DND-41 (cell line): Measurements from ENCODE around the gene KRTAP5-4.

Source experiments
- ATAC-seq: fragments of 200-7000 bp; cut with Tn5 transposase; 3 replicates; pipeline ENCODE4 v1.9.1; 2021; ENCODE audit warnings: low read depth; ENCODE audit not compliant: insufficient read depth
- DNase-seq: peaks from one replicate; pipeline ENCODE4 v3.0.0-alpha.2; 2020
- H2AFZ ChIP-seq: 2 replicates; pipeline ENCODE4 v1.6.0; 2012; ENCODE audit warnings: low read depth, low read length
- H3K27ac ChIP-seq: 2 replicates; pipeline ENCODE4 v1.5.1; 2012; ENCODE audit warnings: low read length, inconsistent platforms
- H3K27me3 ChIP-seq: fragments of 200-600 bp; sonication (generic); 2 replicates; pipeline ENCODE4 v1.6.0; 2012; ENCODE audit warnings: low read length, mild to moderate bottlenecking, inconsistent platforms; ENCODE audit not compliant: insufficient read depth, poor library complexity
- H3K36me3 ChIP-seq: 2 replicates; pipeline ENCODE4 v1.5.1; 2012; ENCODE audit warnings: low read length, inconsistent platforms; ENCODE audit not compliant: insufficient read depth
- H3K4me1 ChIP-seq: 2 replicates; pipeline ENCODE4 v1.5.1; 2012; ENCODE audit warnings: mild to moderate bottlenecking, low read length; ENCODE audit not compliant: insufficient read depth
- H3K4me2 ChIP-seq: 2 replicates; pipeline ENCODE4 v1.6.0; 2012; ENCODE audit warnings: mild to moderate bottlenecking, moderate library complexity, low read length, inconsistent platforms; ENCODE audit not compliant: insufficient read depth
- H3K4me3 ChIP-seq, 2 experiments: fragments of 200-600 bp in 1 of 2; shearing (Covaris generic) in 1 of 2; 2 replicates each; pipeline ENCODE4 v1.5.1; 2012 to 2016; ENCODE audit warnings: inconsistent platforms in 2 of 2, low read length in 2 of 2, mild to moderate bottlenecking in 2 of 2, low read depth in 1 of 2, moderate library complexity in 1 of 2
- H3K79me2 ChIP-seq: 2 replicates; pipeline ENCODE4 v1.6.0; 2012; ENCODE audit warnings: low read length, inconsistent platforms; ENCODE audit not compliant: insufficient read depth
- H3K9ac ChIP-seq: 2 replicates; pipeline ENCODE4 v1.6.0; 2012; ENCODE audit warnings: low read depth, mild to moderate bottlenecking, inconsistent platforms, low read length, moderate library complexity
- H3K9me3 ChIP-seq: 2 replicates; pipeline ENCODE4 v1.5.1; 2012; ENCODE audit warnings: low read length, moderate library complexity, mild to moderate bottlenecking, inconsistent platforms; ENCODE audit not compliant: insufficient read depth, severe bottlenecking
- H4K20me1 ChIP-seq: 2 replicates; pipeline ENCODE4 v1.6.0; 2012; ENCODE audit warnings: low read length; ENCODE audit not compliant: insufficient read depth
- EZH2 ChIP-seq: IDR thresholded peaks from 3 replicates; pipeline ENCODE4 v1.6.1; 2012; ENCODE audit warnings: borderline replicate concordance, low read depth, mild to moderate bottlenecking, moderate library complexity, low read length, inconsistent platforms; ENCODE audit not compliant: severe bottlenecking
- TF ChIP-seq, protein P1 (sequence below): IDR thresholded peaks from 2 replicates; pipeline ENCODE4 v1.5.1; 2012; ENCODE audit warnings: borderline replicate concordance, low read length, moderate library complexity, mild to moderate bottlenecking; ENCODE audit not compliant: poor library complexity, severe bottlenecking; ENCODE audit errors: extremely low read depth

KRTAP5-4 gene

DNA sequence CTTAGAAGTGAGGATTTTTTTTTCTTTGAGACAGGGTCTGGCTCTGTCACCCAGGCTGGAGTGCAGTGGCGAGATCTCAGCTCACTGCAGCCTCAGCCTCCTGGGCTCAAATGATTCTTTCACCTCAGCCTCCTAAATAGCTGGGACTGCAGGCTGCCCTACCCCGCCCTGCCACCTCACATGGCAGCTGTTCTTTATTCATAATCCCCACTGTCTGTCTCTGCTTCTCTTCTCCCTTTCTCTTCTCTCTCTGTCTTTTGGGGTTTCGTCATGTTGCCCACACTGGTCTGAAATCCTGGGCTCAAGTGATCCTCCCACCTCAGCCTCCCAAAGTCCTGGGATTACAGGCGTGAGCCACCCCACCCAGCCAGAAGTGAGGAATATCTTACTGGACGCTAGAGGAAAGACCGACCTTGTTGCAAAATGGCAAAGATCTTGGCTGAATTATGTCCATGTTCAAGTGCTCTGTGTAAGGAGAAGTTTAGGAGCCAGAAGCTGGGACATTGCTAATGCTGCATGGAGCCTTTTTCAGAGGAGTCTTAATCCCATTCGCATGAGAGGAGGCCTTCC lies 29.6 kb upstream of the KRTAP5-4 start:
- H3K9ac ChIP-seq, result no peak overlapping the region
- H3K9me3 ChIP-seq, result no peaks in the 10 kb centered on the region
- ATAC-seq, result no peak
- H3K27me3 ChIP-seq, result no peaks in the 10 kb centered on the region
- H4K20me1 ChIP-seq, result 0 out of 2 replicates have a peak, but pooled peaks cover 7% of the 10 kb centered on the region
- no peak overlapping the region for H3K4me2 ChIP-seq
- TF ChIP-seq EZH2, result no peak
- TF ChIP-seq, protein P1, sequence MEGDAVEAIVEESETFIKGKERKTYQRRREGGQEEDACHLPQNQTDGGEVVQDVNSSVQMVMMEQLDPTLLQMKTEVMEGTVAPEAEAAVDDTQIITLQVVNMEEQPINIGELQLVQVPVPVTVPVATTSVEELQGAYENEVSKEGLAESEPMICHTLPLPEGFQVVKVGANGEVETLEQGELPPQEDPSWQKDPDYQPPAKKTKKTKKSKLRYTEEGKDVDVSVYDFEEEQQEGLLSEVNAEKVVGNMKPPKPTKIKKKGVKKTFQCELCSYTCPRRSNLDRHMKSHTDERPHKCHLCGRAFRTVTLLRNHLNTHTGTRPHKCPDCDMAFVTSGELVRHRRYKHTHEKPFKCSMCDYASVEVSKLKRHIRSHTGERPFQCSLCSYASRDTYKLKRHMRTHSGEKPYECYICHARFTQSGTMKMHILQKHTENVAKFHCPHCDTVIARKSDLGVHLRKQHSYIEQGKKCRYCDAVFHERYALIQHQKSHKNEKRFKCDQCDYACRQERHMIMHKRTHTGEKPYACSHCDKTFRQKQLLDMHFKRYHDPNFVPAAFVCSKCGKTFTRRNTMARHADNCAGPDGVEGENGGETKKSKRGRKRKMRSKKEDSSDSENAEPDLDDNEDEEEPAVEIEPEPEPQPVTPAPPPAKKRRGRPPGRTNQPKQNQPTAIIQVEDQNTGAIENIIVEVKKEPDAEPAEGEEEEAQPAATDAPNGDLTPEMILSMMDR, result no peak
- DNase-seq, result no peak
- H2AFZ ChIP-seq, result no peak overlapping the region
- H3K4me1 ChIP-seq, result 0 out of 2 replicates have a peak, but pooled peaks cover 4% of the 10 kb centered on the region
- no peaks in the 10 kb centered on the region for H3K36me3 ChIP-seq
- H3K27ac ChIP-seq, result no peak overlapping the region
- H3K79me2 ChIP-seq, result no peaks in the 10 kb centered on the region
- H3K4me3 ChIP-seq, result no peak overlapping the region

DNA sequence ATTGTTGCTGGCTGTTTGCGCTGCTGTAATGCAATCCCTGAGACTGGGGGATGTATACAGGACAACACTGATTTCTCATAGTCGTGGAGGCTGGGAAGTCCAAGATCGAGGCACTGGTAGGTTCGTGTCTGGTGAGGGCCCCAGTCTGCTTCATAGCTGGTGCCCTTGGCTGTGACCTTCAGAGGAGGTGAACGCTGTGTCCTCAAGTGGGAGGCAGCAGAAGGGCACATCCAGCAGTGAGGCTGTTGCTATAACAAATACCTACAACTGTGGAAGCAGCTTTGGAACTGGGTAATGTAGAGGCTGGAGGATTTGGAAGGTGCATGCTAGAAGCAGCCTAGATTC lies 29.0 kb upstream of the KRTAP5-4 start:
- H3K4me3 ChIP-seq, result no peak overlapping the region
- TF ChIP-seq, protein P1, result no peak
- no peak for TF ChIP-seq EZH2
- 0 out of 2 replicates have a peak, but pooled peaks cover 4% of the 10 kb centered on the region for H3K4me1 ChIP-seq
- no peak overlapping the region for H3K4me2 ChIP-seq
- H3K27me3 ChIP-seq, result no peaks in the 10 kb centered on the region
- H3K9ac ChIP-seq, result no peak overlapping the region
- no peaks in the 10 kb centered on the region for H3K36me3 ChIP-seq
- no peaks in the 10 kb centered on the region for H3K79me2 ChIP-seq
- H3K9me3 ChIP-seq, result no peaks in the 10 kb centered on the region
- ATAC-seq (no peak), DNase-seq (no peak)
- H2AFZ ChIP-seq, result no peak overlapping the region
- 0 out of 2 replicates have a peak, but pooled peaks cover 7% of the 10 kb centered on the region for H4K20me1 ChIP-seq
- no peak overlapping the region for H3K27ac ChIP-seq

DNA sequence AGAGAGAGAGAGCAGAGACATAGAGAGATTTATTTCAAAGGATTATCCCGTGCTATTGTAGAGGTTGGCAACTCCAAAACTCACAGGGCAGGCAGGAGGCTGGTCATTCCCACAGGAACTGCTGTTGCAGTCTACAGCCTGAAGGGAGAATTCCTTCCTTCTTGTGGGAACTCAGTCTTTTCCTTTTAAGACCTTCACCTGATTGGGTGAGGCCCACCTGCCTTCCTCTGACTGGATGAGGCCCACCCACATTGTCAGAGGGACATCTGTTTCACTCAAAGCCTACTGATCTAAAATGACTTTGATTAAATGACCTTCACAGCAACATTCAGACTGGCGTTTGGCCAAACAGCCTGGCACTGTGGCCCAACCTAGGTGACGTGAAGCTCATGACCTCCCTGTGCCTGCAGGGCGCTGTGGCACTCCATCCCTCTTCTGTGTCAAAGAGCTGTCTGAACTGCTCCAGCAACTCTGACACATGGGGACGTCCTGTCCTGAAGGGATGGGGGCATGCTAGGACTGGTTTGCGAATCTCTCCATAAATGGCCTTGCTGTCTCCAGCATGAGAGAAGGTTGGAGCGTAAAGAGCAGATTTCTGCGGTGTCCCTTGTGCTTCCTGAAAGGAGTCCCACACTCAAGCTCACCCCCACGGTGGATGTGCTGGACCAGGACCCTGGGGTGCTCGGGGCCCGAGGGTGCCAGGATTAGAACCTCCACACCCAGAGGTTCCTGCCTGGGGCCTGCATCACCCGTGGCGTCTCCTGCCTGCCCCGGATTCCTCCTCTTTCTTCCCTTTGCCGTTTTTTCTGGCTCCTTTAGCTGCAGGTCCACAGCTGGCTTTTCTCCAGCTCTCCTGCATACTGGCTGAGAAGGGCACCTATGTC lies 28.3 kb upstream of the KRTAP5-4 start:
- ATAC-seq, result no peak
- H3K4me1 ChIP-seq, result 0 out of 2 replicates have a peak, but pooled peaks cover 4% of the 10 kb centered on the region
- no peak overlapping the region for H3K27ac ChIP-seq
- no peak overlapping the region for H3K9ac ChIP-seq
- no peaks in the 10 kb centered on the region for H3K79me2 ChIP-seq
- H4K20me1 ChIP-seq, result 0 out of 2 replicates have a peak, but pooled peaks cover 7% of the 10 kb centered on the region
- no peak overlapping the region for H3K4me2 ChIP-seq
- no peak for DNase-seq
- H3K4me3 ChIP-seq, result no peak overlapping the region
- no peak overlapping the region for H2AFZ ChIP-seq
- H3K36me3 ChIP-seq, result no peaks in the 10 kb centered on the region
- H3K27me3 ChIP-seq, result no peaks in the 10 kb centered on the region
- H3K9me3 ChIP-seq, result no peaks in the 10 kb centered on the region
- no peak for TF ChIP-seq EZH2
- TF ChIP-seq, protein P1, result no peak
